Psoas muscle (tissue), 8 donors: ENCODE results near the gene LPP. TPM values are rescaled to one million over a fixed set of nuclear protein-coding genes. Genes with fewer than 3 reads are reported as not detected.

ENCODE experiments used
- ATAC-seq, 4 donors: fragments of 200-7000 bp; cut with Tn5 transposase; one replicate each; pipeline ENCODE4 v1.9.1; 2020; ENCODE audit warnings: moderate library complexity in 3 of 4, mild to moderate bottlenecking in 2 of 4
- DNase-seq, 2 donors: peaks; one replicate each; pipeline ENCODE4 v3.0.0-alpha.2; 2020
- H3K27ac ChIP-seq: fragments of 200-600 bp; one replicate; pipeline ENCODE4 v1.8.0; 2022
- H3K27me3 ChIP-seq, 3 donors: fragments of 200-600 bp in 1 of 3; one replicate each; pipeline versions ENCODE4 v1.6.1 to v1.8.0; 2013 to 2022; ENCODE audit warnings: low read length in 2 of 3, mild to moderate bottlenecking in 2 of 3, moderate library complexity in 1 of 3; ENCODE audit not compliant: insufficient read depth in 3 of 3
- H3K36me3 ChIP-seq, 2 donors: fragments of 200-600 bp in 1 of 2; one replicate each; pipeline versions ENCODE4 v1.6.1 to v1.8.0; 2013 to 2022; ENCODE audit warnings: low read depth in 1 of 2, mild to moderate bottlenecking in 1 of 2, moderate library complexity in 1 of 2; ENCODE audit not compliant: insufficient read depth in 1 of 2
- H3K4me1 ChIP-seq: fragments of 200-600 bp; one replicate; pipeline ENCODE4 v1.8.0; 2022
- H3K4me3 ChIP-seq: fragments of 200-600 bp; one replicate; pipeline ENCODE4 v1.8.0; 2022; ENCODE audit warnings: mild to moderate bottlenecking
- H3K9me3 ChIP-seq: fragments of 200-600 bp; one replicate; pipeline ENCODE4 v1.8.0; 2022
- CTCF ChIP-seq: fragments of 200-600 bp; IDR thresholded peaks from one replicate; pipeline ENCODE4 v1.8.0; 2022; ENCODE audit warnings: antibody characterized with exemption
- WGBS, 3 donors: extraction: QIAGEN DNeasy Blood & Tissue Kit; methylation state at CpG; one replicate each; pipeline versions ENCODE4 v1.1.6 to v1.1.7; 2013; 5-methylcytosine and 5-hydroxymethylcytosine counted together
- intact Hi-C, 2 donors: fragments of 100-400 bp; cut with DNase I; formaldehyde crosslinking; loops; one replicate each; pipeline versions ENCODE4 v1.11.0 to v1.14.2; 2022
- polyA plus RNA-seq, 3 donors: library from polyadenylated mRNA; stranded (reverse); fragments of 200-250 nt; gene quantifications; one replicate each; pipeline ENCODE4 v1.2.3, GENCODE V29; 2013
- total RNA-seq, 4 donors: library from RNA; stranded (reverse); fragmentation: NEBNext Ultra II Directional in 2 of 4; extraction: Animal tissue kit (Norgen Biotek cat#: 25700) in 2 of 4; gene quantifications; one replicate each; pipeline versions ENCODE4 v1.2.1 to v1.2.4, GENCODE V29; 2021 to 2023
- donor health status: healthy with polysubstance abuse.
- donor health status: DM: no; HTN: no; CAD: no; lungs with moderate emphysema.
- donor health status: Bipolar disorder and iron deficiency.
- donor health status: healthy.
- donor health status: DM: yes; HTN: yes; CAD: no.
- donor health status: DM: no; HTN: no; CAD: no.
- donor health status: DM: no; HTN: no; CAD: no.
- donor health status: DM: yes; HTN: yes; CAD: no.

LPP gene
- total and polyA plus RNA-seq, 7 donors: 2.6 to 80.3 (median 42.8) TPM

GRCh38 chr3:188663839-188664238 lies 509.9 kb downstream of the LPP start:
- intact Hi-C loops: no loop called here
- Histone ChIP-seq H3K4me1 (peaks cover 37% of the 10 kb centered on the region), H3K36me3 (no peaks in the 10 kb centered on the region), H3K9me3 (no peaks in the 10 kb centered on the region), H3K27ac (no peak overlapping the region), H3K4me3 (no peak overlapping the region), H3K27me3 (no peaks in the 10 kb centered on the region)
- no peak for TF ChIP-seq CTCF
- WGBS, 3 donors: 81 to 94% (median 90%) methylated on average over 5 of the region's 5 CpGs
- DNase-seq: no peak
- ATAC-seq: peak; percentile 54 to 64 (median 60)

GRCh38 chr3:188664795-188665194 lies 510.8 kb downstream of the LPP start:
- no peaks in the 10 kb centered on the region for H3K27me3 ChIP-seq
- no peaks in the 10 kb centered on the region for H3K36me3 ChIP-seq
- H3K4me1 ChIP-seq: peaks cover 31% of the 10 kb centered on the region
- no peak overlapping the region for H3K27ac ChIP-seq
- intact Hi-C loops: no loop called here
- TF ChIP-seq CTCF: peak; percentile 11
- 75 to 85% (median 76%) methylated on average over 3 of the region's 3 CpGs for WGBS, 3 donors
- DNase-seq: no peak
- H3K9me3 ChIP-seq: no peaks in the 10 kb centered on the region
- peak; percentile 63 to 83 (median 78) for ATAC-seq
- H3K4me3 ChIP-seq: no peak overlapping the region

- DNase-seq (no peak), ATAC-seq (no peak)
- 93 to 99% (median 96%) methylated on average over 2 of the region's 2 CpGs for WGBS, 3 donors
- intact Hi-C loops: no loop called here
- no peaks in the 10 kb centered on the region for H3K36me3 ChIP-seq
- H3K27ac ChIP-seq: no peak overlapping the region
- H3K4me1 ChIP-seq: peaks cover 34% of the 10 kb centered on the region
- H3K27me3 ChIP-seq: no peaks in the 10 kb centered on the region
- no peak for TF ChIP-seq CTCF
- H3K9me3 ChIP-seq: no peaks in the 10 kb centered on the region
- no peak overlapping the region for H3K4me3 ChIP-seq
Observed at GRCh38 chr3:188667926-188668325, 514.0 kb downstream of the LPP start.

- intact Hi-C loops: no loop called here
- Histone ChIP-seq H3K9me3 (no peaks in the 10 kb centered on the region), H3K4me1 (peaks cover 31% of the 10 kb centered on the region), H3K36me3 (no peaks in the 10 kb centered on the region), H3K4me3 (no peak overlapping the region), H3K27ac (no peak overlapping the region), H3K27me3 (no peaks in the 10 kb centered on the region)
- DNase-seq (no peak), ATAC-seq (no peak)
- whole genome bisulfite sequencing, 3 donors: 92 to 96% (median 94%) methylated on average over 5 of the region's 5 CpGs
- TF ChIP-seq CTCF: no peak
Observed at GRCh38 chr3:188670446-188670845, 516.5 kb downstream of the LPP start.

- Histone ChIP-seq H3K4me3 (no peak overlapping the region), H3K27ac (no peak overlapping the region), H3K36me3 (no peaks in the 10 kb centered on the region), H3K27me3 (no peaks in the 10 kb centered on the region), H3K4me1 (peaks cover 25% of the 10 kb centered on the region), H3K9me3 (no peaks in the 10 kb centered on the region)
- TF ChIP-seq CTCF: no peak
- intact Hi-C loops: no loop called here
- no peak for ATAC-seq
- 79 to 83% (median 80%) methylated on average over 4 of the region's 4 CpGs for WGBS, 3 donors
- no peak for DNase-seq
Observed at GRCh38 chr3:188671971-188672370, 518.0 kb downstream of the LPP start.
